GM19452 (cell line): ENCODE measurements around the gene COL27A1.

Experiments
- ATAC-seq: cut with Tn5 transposase; IDR thresholded peaks from one replicate; pipeline ENCODE4 v1.9.1; 2021; ENCODE audit not compliant: unreplicated experiment

The COL27A1 gene

DNA sequence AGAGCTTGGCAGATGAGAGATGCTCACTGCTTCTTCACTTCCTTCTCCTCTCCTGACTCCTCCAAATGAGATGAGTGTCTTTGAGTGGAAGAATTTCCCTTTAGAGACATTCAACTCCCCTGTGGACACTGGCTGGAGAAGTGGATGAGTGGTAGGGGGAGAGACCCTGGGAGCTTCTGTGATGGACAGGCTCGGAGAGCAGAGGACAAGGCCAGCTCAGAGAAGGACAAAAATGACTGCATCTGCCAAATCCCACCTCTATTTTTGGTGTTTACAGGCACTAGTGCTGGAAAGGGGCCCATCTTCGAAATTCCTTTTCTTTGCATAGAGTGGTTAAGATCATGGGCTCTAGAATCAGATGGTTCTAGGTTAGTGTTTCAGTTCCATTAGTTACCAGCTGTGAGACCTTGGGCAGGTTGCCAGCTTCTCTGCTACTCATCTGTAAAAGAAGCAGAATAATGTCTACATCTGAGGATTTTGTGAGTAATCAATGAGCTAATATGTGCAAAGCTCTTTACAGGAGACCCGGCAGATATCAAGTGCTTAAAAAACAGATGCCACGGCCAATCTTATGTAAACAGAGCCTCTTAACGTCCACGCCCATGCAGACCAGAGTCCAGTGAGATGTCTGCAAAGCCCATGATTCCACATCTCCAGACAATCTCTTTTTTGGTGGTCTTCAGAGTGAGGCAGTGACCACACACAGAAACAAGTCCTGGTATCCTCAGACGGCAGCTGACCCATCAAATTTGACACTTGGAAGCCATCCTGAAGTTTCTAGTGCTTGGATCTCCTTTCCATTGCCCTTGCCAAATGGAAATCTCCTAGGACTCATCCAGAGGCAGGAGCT, 13.6 kb upstream of the COL27A1 start:
- ATAC-seq, result no peak

DNA sequence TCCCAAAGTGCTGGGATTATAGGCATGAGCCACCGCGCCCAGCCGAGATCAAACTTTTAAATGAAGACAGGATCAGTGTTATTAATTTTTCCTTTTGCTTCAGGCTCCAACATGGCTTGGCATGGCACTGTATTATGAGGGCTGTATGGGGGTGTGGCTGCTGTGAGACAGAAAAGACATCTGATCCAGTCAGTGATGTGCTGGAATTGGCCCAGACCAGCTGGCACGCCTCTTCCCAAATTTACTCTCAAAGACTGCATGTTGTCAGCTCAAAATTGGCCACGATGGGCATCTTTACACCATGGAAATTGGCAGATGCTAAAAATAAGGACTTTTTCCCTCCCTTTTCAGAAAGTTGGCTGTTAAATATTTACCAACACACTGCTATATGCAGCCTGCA, 12.1 kb upstream of the COL27A1 start:
- no peak for ATAC-seq

DNA sequence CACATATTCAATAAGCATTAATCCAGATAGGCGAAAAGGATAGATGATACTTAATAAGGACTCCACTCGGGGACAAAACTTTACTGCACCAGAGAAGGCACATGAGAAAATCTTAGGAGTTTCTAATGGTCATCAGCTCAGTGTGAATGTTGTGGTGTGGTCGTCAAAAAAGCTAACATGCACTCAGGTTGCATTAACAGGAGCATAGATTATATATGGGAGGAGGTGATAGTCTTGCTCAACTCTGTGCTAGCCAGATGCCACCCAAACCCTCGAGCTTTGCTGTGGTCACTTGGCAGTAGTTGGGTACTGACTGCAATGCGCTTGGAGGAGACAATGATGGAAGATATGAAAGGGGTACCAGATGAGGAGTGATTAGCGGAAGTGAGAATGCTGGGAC, 8.6 kb upstream of the COL27A1 start:
- no peak for ATAC-seq

DNA sequence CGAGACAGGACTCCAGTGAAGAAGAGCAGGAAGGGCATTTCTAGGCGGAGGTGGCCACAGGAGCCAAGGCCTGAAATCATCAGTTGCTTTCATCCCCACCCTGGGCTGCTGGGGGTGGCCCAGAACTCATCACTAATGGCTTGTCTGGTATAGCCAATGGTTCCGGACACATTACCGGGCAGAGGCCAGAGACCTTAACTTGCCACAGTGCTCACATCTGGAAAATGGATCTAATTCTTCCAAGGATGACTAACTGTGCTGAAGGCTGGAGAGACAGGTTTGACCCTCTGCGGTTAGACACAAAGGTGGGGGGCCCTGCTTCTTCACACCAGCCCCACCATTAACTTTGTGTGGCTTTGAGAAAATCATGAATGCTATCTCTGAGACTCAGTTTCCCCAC, 6.2 kb upstream of the COL27A1 start:
- no peak for ATAC-seq

DNA sequence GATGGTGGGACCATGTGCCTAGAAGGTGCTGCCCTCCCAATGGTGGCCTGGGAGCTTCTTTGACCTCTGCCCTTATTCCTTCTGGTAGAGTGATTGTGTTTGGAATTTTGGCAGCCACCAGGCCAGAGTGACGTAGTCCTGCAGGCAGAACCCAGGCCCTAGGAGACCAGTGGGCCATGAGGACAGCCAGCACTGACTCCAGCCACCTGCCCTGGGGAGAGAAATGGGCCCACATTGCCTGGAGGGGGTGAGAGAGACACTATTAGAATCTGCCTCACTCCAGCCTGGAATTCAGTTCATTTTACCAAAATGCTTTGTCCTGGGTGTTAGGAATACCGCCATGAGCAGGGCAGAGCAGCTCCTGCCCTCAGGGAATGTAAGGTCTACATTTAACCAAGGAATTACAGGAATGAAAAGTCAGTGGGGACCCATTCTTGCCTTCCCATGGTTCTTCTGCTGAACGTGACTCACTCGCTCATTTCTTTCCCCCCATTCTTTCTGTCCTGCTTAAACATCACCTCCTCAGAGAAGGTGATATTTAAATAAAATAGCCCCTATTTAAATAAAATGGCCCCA, 5.5 kb upstream of the COL27A1 start:
- no peak for ATAC-seq

DNA sequence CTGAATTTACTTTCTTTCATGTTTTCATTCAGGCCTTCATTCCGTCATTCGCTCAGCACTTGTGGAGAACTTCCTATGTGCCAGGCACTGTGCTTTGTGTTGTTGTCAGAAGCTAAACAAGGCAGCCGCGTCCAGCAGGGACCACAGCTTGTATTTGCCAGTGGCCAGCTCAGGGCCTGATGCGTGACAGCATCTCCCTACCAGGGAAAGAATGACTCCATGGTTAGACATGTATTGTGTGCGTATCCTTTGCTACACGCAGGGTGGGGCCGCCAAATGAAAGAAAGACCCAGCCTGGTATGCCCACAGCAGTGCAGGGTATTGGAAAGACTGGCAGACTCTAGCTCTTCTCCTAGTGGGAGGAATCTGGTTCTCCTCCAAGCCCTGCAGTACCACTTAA, 4.7 kb upstream of the COL27A1 start:
- no peak for ATAC-seq

DNA sequence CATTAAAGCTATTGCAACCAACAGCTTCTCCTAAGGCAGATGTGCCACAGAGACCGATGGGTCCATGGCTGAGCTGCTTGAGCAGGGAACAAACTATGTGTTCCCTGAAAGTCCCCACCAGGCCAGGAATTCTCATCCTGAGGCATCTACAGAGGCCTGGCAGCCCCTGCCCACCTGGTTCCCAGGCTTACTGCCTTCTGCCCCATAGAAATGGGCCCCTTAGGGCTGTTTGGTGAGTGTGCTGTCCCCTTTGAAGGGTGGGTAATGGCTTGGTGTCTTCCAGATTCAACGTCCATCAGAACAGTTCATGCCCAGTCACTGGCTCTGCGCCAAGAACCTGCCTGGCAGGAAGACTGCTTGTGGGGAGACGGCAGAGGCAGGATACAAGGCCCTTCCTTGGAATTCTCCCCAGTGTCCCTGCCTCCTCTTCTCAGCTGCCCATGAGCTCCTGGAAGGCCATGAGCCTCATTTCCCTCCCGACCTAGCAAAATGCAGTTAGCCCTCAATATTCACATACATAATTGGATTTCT, 3.8 kb upstream of the COL27A1 start:
- ATAC-seq, result no peak

DNA sequence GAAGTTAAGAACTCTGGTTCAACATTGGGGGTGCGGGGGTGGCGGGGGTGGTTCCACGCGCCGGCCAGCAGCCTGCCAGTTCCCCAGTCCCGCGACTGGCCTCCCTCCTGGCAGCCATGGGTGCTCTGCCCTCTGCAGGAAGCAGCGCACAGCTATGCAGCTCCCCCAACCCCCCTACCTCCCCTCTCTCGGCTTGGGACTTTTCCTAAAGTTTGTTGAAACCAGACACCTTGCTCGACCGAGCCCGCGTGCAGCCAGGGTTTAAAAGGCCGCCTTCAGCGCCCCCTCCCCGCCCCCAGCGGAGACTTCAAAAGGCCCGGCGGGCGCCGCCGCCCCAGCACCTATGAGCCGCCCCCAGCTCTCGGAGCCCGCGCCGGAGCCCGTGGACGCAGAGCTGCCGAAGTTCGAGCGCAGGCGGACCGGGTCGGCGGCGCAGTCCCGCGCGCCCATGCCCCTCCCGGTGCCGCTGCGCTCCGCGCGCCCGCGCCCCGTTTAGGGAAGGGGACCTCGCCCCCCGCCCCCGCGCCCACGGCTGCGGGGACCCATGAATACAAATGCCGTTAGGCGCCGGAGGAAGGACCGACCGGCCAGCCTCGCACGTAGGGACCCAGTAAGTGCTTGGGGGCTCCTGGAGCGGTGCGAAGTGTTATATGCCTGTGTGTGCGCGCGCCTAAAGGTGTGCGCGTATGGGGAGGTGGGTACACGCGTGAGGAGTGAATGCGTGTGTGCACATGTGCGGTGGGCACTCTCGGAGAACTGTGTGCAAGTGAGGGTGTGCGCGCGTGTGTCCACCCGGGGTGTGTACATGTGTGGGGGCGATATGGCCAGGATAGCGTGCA, 1.4 kb upstream of the COL27A1 start:
- no peak for ATAC-seq

DNA sequence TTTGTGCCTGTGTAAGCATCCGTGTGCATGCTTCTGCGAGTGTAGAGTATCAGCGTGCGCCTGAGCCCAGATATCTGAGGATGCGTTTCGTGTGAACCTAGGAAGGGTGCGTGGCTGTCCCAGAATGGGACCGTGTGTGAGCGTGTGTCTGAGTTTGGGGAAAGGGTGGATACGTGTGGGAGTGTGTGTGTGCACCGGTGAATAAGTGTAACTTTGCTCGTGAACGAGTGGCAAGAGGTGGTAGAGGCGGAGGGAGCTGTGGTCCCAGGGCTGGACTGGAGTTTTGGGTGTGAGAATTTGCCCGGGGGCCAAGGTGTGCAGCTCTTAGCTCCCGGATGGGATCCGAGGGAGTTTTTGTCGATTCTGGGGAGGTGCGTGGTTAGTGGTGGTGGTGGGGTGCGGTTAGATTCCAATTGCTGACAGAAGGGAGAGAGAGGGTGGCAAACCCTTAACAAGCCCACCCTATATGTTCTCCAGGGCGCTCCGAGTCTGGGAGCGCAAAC, 686 bp upstream of the COL27A1 start:
- no peak for ATAC-seq

DNA sequence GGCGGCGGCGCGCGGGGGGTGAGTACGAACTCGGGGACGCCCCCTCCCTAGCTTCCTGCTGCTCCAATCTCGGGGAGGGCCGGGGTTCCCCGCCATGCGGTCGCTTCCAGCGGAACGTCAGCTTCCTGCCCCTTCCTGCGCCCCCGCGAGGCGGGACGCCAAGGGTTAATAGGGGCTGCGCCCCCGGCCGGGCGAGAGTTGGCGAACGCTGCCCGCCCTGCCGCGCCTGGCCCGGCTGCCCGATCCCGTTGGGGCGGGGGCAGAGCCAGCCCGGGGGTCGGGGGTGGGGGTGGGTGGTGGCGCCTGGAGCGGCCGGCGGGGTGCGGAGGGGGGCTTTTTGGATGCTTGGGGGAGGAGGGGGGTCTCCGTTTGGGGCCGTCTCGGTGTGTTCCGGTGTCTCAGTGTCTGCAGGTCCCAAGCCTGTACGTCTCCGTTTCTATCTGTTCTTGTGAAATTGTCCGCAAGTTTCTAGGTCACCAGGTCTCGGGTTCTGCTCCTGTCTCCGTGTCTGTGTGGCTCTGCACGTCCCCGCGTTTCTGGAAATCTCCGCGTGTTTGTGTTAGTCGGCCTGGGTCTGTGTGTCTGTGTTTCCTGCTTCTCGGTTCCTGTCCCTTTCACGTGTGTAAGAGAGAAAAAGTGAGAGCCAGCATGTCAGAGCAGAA, 789 bp downstream of the COL27A1 start:
- no peak for ATAC-seq

DNA sequence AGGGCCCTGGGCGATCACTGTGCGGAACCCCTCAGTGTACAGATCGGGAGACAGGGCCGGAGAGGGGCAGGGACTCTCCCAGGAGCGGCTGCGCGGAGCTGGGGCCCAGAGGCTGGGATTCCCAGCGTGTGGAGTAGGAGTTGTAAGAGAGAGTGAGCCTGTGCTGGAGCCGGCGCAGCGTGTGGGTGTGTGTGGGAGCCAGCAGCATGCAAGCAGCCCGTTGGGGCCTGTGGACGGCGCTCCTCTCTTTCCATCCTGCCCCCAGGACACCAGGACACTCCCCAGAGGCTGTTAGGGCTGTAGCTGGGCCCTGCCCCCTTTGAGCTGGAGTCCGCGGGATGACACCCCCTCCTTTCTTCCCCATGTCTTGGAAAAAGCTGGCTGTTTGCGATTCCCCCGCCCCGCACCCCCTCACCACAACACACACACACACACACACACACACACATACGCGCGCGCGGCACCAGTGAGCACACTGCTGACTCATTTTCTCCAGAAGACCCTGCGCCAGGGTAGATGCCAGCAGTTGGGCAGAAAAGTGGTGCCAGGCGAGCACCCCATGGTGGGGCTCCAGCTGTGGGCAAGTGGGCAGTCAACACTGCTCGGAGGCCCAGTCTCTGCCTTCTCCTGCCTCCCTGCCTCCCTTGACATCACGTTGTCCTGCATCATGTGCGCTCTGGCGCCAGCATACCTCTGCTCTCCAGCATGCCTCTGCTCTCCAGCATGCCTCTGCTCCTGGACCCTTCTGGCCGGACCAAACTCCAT, 1.5 kb downstream of the COL27A1 start:
- no peak for ATAC-seq

DNA sequence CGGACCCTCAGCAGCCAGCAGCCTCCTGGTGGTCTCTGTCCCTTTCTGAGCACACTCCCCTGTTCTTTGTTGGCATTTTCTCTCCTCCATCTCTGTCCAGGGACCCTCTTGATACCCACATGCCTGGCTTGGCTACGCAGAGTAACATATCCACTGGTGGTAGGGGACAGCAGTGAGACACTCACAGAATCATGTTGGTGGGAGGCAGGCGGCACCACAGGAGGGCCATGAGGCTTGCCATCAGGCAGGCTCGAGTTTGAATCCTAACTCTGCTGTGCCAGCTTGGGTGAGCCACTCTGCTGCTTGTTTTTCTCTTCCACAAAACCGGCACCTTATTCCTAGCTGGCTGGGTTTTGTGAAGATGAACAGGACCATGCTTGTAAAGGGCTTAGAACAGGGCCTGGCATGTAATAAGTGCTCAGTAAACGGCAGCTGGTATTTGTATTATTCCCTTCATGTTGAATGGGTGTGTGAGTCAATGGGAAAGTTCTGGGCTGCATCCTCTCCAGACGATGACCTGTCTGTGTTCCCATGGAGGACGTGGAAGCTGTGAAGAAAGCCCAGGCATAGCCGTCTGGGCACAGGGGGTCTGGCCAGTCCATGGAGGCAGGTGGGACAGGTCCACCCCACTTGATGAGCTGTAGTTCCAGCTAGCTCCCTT, 2.3 kb downstream of the COL27A1 start:
- no peak for ATAC-seq

DNA sequence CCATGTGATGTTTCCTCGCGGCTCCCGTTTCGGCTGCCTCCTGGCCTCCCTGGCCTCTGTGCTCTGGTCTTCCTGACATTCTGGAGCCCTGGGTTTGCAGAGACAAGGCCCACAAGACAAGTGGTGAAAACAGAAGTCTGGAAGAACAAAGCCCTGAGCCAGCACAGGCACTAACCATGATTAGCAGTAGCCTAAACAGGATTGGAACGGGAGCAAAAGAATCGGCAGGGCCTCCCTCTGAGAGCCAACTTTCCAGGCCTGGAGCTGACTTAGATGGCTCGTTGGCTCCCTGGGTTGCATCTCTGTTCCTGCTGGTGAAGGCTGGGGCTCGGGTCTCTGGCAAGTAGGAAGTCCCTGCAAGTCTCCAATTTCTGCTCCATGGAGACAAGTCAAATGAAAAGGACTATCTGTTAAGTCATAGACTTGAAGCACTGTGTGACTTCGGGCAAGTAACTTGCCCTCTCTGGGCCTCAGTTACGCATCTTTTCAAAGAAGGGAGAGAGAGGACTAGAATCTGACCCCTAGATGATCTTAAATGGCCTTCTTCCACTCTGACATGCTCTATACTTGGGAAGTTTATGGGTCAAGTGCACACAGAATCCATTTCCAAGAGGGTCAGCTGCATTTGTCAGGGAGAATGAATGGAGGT, 3.3 kb downstream of the COL27A1 start:
- ATAC-seq, result no peak

DNA sequence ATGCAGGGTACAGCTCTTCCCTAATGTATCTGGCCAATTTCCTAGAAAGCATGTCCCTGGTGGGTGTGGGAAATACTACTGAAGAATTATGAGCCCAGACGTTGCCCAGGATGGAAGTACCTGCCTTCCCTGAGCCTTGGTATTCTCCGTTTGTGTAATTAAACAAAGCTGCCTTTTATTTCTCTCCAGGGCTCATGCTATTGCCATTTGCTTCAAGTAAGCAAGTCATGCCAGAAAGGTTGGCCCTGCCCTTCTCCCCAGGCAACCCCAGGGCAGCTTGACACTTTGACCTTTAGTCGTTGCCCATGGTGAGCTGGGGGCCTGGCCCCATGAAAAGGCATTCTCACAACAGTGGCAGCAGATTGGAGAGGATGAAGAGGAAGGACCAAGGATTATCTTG, 4.4 kb downstream of the COL27A1 start:
- ATAC-seq, result no peak

DNA sequence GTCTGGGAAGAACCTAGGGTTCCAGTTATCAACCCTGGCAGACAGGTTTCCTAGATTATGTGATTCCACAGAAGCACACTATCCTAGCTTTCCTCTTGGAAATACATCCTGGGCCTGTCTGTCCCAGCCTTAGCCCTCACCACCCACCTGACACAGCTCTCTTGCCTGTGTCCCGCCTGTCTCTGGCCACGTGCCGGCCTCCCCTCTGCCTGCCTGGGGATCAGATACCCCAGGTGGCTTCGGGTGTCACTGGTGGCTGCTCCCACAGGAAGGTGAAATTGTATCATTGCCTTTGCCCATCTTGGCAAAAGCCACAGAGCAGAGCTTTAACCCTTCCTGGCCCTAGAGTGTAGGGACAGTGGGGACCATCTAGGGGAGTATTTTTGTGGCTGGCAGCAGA, 6.2 kb downstream of the COL27A1 start:
- no peak for ATAC-seq

DNA sequence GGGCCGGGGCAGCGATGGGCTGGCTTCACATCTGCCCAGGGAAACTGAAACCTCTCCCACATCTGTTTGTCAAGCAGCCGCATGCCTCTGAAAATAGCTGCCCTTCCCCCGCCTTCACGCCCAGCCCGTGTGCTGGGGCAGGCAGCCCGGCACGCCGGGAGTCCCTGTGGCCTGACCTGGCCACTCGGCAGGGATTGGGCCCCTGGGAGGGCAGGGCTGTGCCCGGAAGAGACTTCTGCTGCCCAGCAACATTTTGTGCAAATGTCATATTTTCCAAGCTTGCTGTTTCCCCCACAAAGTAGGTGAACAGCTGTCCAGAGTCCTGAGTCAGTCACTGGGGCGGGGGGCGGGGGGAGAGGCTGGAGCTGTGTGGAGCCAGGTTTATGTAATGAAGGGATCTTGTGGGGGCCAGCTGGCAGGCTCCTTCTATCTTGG, 8.2 kb downstream of the COL27A1 start:
- no peak for ATAC-seq

DNA sequence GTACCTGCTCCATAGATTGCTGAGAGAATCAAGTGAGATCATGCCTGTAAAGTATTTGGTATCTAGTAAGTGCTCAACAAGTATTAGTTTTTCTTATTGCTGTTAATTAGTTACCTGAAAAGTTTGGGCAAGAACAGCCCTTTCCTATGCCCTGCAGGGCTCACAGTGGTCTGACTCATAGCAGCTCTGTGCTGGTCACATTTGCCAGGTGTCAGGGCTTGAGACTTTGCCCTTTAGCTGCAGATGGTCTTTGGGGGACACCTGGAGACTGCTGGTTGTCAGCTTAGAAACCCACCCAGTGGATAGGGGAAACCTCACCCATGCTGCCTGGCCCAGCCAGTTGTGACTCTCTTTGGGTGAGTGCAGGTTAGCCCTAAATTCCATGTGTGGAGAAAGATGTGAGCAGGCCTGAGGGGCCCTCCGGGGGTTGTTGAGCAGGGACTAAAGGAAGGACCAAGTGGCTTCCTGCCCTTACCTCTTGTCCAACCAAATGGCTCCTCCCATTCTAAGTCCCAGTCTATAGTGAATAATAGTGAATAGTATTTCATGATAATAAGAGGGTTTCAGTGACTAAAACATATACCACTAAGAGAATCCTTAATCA, 9.0 kb downstream of the COL27A1 start:
- no peak for ATAC-seq

DNA sequence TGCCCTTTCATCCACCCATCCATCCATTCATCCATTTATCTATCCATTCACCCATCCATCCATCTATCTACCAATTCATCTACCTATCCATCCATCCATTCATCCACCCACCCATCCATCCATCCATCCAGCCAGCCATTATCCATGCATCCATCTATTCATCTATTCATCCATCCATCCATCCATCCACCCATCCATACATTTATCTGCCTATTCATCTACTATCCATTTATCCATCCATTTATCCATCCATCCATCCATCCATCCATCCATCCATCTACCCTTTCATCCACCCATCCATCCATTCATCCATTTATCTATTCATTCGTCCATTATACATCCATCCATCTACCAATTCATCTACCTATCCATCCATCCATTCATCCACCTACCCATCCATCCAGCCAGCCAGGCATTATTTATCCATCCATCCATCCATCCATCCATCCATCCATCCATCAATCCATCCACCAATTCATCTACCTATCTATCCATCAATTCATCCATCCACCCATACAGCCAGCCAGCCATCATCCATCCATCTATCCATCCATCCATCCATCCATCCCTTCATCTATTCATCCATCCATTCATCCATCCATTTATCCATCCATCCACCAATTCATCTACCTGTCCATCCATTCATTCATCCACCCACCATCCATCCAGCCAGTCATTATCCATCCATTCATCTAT, 10.2 kb downstream of the COL27A1 start:
- ATAC-seq, result no peak
